Esophagus squamous epithelium (tissue), 4 donors: ENCODE data around the gene TAF12.
"Not testable (repeated sequence)": the region's sequence is repeated elsewhere in the genome, so short reads cannot be mapped to it uniquely, and the experiment has no call there.

ENCODE experiments used
- POLR2A ChIP-seq, 4 donors: fragments of 450-650 bp; IDR thresholded peaks; one replicate each; pipeline ENCODE4 v1.6.1; 2017; ENCODE audit warnings: antibody characterized with exemption in 4 of 4, mild to moderate bottlenecking in 4 of 4, moderate library complexity in 3 of 4
- TF ChIP-seq, protein P1 (sequence below), 6 experiments: fragments of 450-650 bp in 4 of 6; fragments of 200-600 bp in 2 of 6; sonication (generic) in 2 of 6; IDR thresholded peaks; one replicate each; pipeline ENCODE4 v1.5.1; 2016 to 2019; ENCODE audit warnings: antibody characterized with exemption in 6 of 6, mild to moderate bottlenecking in 4 of 6, moderate library complexity in 4 of 6

DNA sequence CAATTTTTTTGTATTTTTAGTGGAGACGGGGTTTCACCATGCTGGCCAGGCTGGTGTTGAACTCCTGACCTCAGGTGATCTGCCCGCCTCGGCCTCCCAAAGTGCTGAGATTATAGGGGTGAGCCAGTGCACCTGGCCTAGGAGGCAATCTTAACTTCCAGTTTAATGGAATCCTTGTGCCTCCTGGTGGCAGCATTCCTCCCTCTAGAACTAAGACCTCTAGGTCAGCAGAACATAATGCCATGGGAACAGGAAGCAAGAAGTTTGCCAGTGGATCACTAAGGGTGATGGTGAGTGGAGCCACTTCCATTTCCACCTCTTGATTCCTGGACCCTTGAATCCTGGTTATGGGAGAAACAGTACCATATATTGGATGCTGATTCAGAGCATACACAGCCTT lies 11.0 kb upstream of the TAF12 start:
- TF ChIP-seq, protein P1, sequence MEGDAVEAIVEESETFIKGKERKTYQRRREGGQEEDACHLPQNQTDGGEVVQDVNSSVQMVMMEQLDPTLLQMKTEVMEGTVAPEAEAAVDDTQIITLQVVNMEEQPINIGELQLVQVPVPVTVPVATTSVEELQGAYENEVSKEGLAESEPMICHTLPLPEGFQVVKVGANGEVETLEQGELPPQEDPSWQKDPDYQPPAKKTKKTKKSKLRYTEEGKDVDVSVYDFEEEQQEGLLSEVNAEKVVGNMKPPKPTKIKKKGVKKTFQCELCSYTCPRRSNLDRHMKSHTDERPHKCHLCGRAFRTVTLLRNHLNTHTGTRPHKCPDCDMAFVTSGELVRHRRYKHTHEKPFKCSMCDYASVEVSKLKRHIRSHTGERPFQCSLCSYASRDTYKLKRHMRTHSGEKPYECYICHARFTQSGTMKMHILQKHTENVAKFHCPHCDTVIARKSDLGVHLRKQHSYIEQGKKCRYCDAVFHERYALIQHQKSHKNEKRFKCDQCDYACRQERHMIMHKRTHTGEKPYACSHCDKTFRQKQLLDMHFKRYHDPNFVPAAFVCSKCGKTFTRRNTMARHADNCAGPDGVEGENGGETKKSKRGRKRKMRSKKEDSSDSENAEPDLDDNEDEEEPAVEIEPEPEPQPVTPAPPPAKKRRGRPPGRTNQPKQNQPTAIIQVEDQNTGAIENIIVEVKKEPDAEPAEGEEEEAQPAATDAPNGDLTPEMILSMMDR (IDR thresholded peaks at IDR 0.05) = peak in 5 of 6 experiments; percentile 16 to 42 (median 37)
- TF ChIP-seq POLR2A (IDR thresholded peaks at IDR 0.05) = not testable (repeated sequence)
